HepG2 (cell line): Measurements from ENCODE around the gene PAFAH1B1. TPM values are rescaled to one million over a fixed set of nuclear protein-coding genes. Genes with fewer than 3 reads are reported as not detected.

Source experiments
- ATAC-seq: fragments of 200-7000 bp; cut with Tn5 transposase; 3 replicates; pipeline ENCODE4 v1.9.1; 2020; ENCODE audit warnings: mild to moderate bottlenecking, moderate library complexity
- BruUV-seq: library from RNA; stranded (reverse); fragments of 400-500 nt; replicated peaks from 2 replicates; lab custom pipeline; 2021; lab: Mats Ljungman, UMichigan
- CTCF ChIA-PET: fragments of 300-600 bp; formaldehyde crosslinking; extraction: SDS; loops from one replicate; lab custom pipeline; 2021; ENCODE audit warnings: low total read pairs, inconsistent platforms, low intra/inter-chr PET ratio; lab: Yijun Ruan, JAX
- POLR2A ChIA-PET: fragments of 350-600 bp; sonication (Branson Sonifier 250); formaldehyde crosslinking; loops from one replicate; lab custom pipeline; 2020; ENCODE audit warnings: antibody characterized with exemption, inconsistent platforms; lab: Yijun Ruan, JAX
- DNase-seq: peaks from one replicate; pipeline ENCODE4 v3.0.0-alpha.2; 2015; ENCODE audit warnings: low spot score
- FAIRE-seq: peaks from 3 replicates; lab custom pipeline; 2011; peaks lifted over from hg19 to GRCh38; lab: Jason Lieb, UNC
- H2AFZ ChIP-seq: one replicate; pipeline ENCODE4 v1.6.1; 2011; ENCODE audit warnings: low read length, inconsistent platforms
- H3K27ac ChIP-seq: fragments of 300-600 bp; 3 replicates; pipeline ENCODE4 v1.8.0; 2011; ENCODE audit warnings: mixed run types, mild to moderate bottlenecking, mixed read lengths, low read length, inconsistent platforms; ENCODE audit not compliant: insufficient read depth; ENCODE audit errors: extremely low read length
- H3K27me3 ChIP-seq, 2 experiments: fragments of 200-600 bp in 1 of 2; 2 replicates in 1 of 2; 3 replicates in 1 of 2; pipeline versions ENCODE4 v1.6.0 to v1.8.0; 2011; ENCODE audit warnings: low read length in 2 of 2, mild to moderate bottlenecking in 2 of 2, moderate library complexity in 2 of 2, inconsistent platforms in 1 of 2; ENCODE audit not compliant: insufficient read depth in 2 of 2, control insufficient read depth in 1 of 2
- H3K36me3 ChIP-seq, 2 experiments: fragments of 200-600 bp in 1 of 2; replicated peaks in 1 of 2; 2 replicates in 1 of 2; 3 replicates in 1 of 2; pipeline versions ENCODE4 v1.5.1 to v1.8.0; 2011; ENCODE audit warnings: low read length in 2 of 2, inconsistent platforms in 1 of 2; ENCODE audit not compliant: insufficient read depth in 2 of 2, control insufficient read depth in 1 of 2
- H3K4me1 ChIP-seq: 2 replicates; pipeline ENCODE4 v1.5.1; 2012; ENCODE audit warnings: low read length, inconsistent platforms; ENCODE audit not compliant: insufficient read depth
- H3K4me2 ChIP-seq: 2 replicates; pipeline ENCODE4 v1.6.0; 2011; ENCODE audit warnings: low read depth, low read length, inconsistent platforms
- H3K4me3 ChIP-seq, 3 experiments: fragments of 200-600 bp in 1 of 3; sonication (generic), shearing (Covaris generic) in 1 of 3; replicated peaks in 1 of 3; 2 replicates each; pipeline ENCODE4 v1.5.1; 2011 to 2016; ENCODE audit warnings: low read length in 3 of 3, inconsistent platforms in 2 of 3, low read depth in 2 of 3, mild to moderate bottlenecking in 2 of 3, control low read depth in 1 of 3, mixed read lengths in 1 of 3; ENCODE audit not compliant: insufficient read depth in 1 of 3
- H3K79me2 ChIP-seq: one replicate; pipeline ENCODE4 v1.6.1; 2011; ENCODE audit warnings: low read length, inconsistent platforms; ENCODE audit not compliant: insufficient read depth
- H3K9ac ChIP-seq: 2 replicates; pipeline ENCODE4 v1.6.0; 2011; ENCODE audit warnings: mild to moderate bottlenecking, low read depth, low read length, inconsistent platforms; ENCODE audit not compliant: insufficient read depth
- H3K9me3 ChIP-seq: 2 replicates; pipeline ENCODE4 v1.5.1; 2012; ENCODE audit warnings: mild to moderate bottlenecking, low read length
- H4K20me1 ChIP-seq: 2 replicates; pipeline ENCODE4 v1.6.0; 2011; ENCODE audit warnings: inconsistent platforms, mild to moderate bottlenecking, low read length, moderate library complexity; ENCODE audit not compliant: insufficient read depth
- ARID2 ChIP-seq: sonication (generic); formaldehyde crosslinking; IDR thresholded peaks from 2 replicates; pipeline ENCODE4 v1.8.1; 2022; ENCODE audit warnings: mild to moderate bottlenecking, missing genetic modification reagents, borderline replicate concordance
- NFKBIZ ChIP-seq: IDR thresholded peaks from 2 replicates; pipeline ENCODE4 v1.6.1; 2018; ENCODE audit warnings: missing genetic modification reagents, missing compliant biosample characterization
- NR2F2 ChIP-seq: IDR thresholded peaks from 2 replicates; pipeline ENCODE4 v1.6.1; 2012; ENCODE audit warnings: low read depth, inconsistent platforms, borderline replicate concordance
- PHF5A ChIP-seq: IDR thresholded peaks from one replicate; pipeline ENCODE4 v1.6.1; 2018; ENCODE audit warnings: low read depth, missing genetic modification reagents; ENCODE audit not compliant: unreplicated experiment
- POLR2AphosphoS5 ChIP-seq: IDR thresholded peaks from 2 replicates; pipeline ENCODE4 v1.6.1; 2012; ENCODE audit warnings: low read depth, low read length
- POLR2G ChIP-seq: fragments of 200-400 bp; formaldehyde crosslinking; IDR thresholded peaks from 2 replicates; pipeline ENCODE4 v1.6.1; 2018; ENCODE audit warnings: mild to moderate bottlenecking, low read depth, low read length, moderate library complexity
- PTBP1 ChIP-seq: fragments of 200-400 bp; formaldehyde crosslinking; IDR thresholded peaks from 2 replicates; pipeline ENCODE4 v1.6.1; 2018; ENCODE audit warnings: low read length, low read depth; ENCODE audit not compliant: poor library complexity, severe bottlenecking
- RARA ChIP-seq: IDR thresholded peaks from 2 replicates; pipeline ENCODE4 v1.6.1; 2016; ENCODE audit warnings: missing genetic modification reagents, missing compliant biosample characterization
- RBM22 ChIP-seq: fragments of 200-400 bp; formaldehyde crosslinking; optimal IDR thresholded peaks from 2 replicates; pipeline ENCODE3; 2017; ENCODE audit warnings: mild to moderate bottlenecking, low read length, moderate library complexity
- SNAPC2 ChIP-seq: sonication (generic); formaldehyde crosslinking; IDR thresholded peaks from 2 replicates; pipeline ENCODE4 v1.8.1; 2022; ENCODE audit warnings: mild to moderate bottlenecking, missing genetic modification reagents
- ZFP37 ChIP-seq: sonication (generic); formaldehyde crosslinking; IDR thresholded peaks from 2 replicates; pipeline ENCODE4 v1.4.0; 2020; ENCODE audit warnings: missing genetic modification reagents, borderline replicate concordance
- WGBS: methylation state at CpG from one replicate; pipeline ENCODE4 v1.1.6; 2017; ENCODE audit warnings: low lambda C conversion rate; 5-methylcytosine and 5-hydroxymethylcytosine counted together
- in situ Hi-C: cut with HindIII; loops from 2 replicates; pipeline ENCODE4 v1.10.0; 2017; ENCODE audit warnings: low pct_unique_long_range_greater_than_20kb; ENCODE audit not compliant: extremely low pct_ligation_motif_present
- intact Hi-C: fragments of 100-400 bp; cut with micrococcal nuclease; formaldehyde crosslinking; loops from one replicate; pipeline ENCODE4 v1.10.0; 2022; ENCODE audit not compliant: unreplicated experiment
- polyA plus RNA-seq, 8 experiments: library from polyadenylated mRNA; depleted of rRNA in 3 of 8; stranded (reverse) in 7 of 8; unstranded in 1 of 8; fragments of >200 nt; fragmentation: Illumina TruSeq in 4 of 8; extraction: Trizol in 4 of 8; gene quantifications; 2 replicates each; pipeline versions ENCODE4 v1.2.1 to v1.2.3, GENCODE V29; 2011 to 2016; ENCODE audit warnings: low read depth in 4 of 8, missing spikeins in 1 of 8, mixed read lengths in 1 of 8; ENCODE audit not compliant: insufficient read depth in 1 of 8
- total RNA-seq, 5 experiments: library from RNA; depleted of rRNA; stranded (reverse); fragments of >200 nt; fragmentation: Illumina TruSeq; extraction: Trizol; gene quantifications; 2 replicates each; pipeline ENCODE4 v1.2.3, GENCODE V29; 2016; ENCODE audit warnings: low read depth in 1 of 5
- TF ChIP-seq, protein P1 (sequence below): sonication (generic); formaldehyde crosslinking; IDR thresholded peaks from 2 replicates; pipeline ENCODE4 v1.9.0; 2022; ENCODE audit warnings: missing genetic modification reagents, mild to moderate bottlenecking, borderline replicate concordance
- TF ChIP-seq, protein P2 (sequence below): sonication (generic); formaldehyde crosslinking; IDR thresholded peaks from 2 replicates; pipeline ENCODE4 v1.8.0; 2022; ENCODE audit warnings: low read depth, missing genetic modification reagents
- TF ChIP-seq, protein P3 (sequence below): sonication (generic); formaldehyde crosslinking; IDR thresholded peaks from 2 replicates; pipeline ENCODE4 v1.5.0; 2020; ENCODE audit warnings: mild to moderate bottlenecking, missing genetic modification reagents
- TF ChIP-seq, protein P4 (sequence below), 2 experiments: sonication (generic) in 1 of 2; formaldehyde crosslinking in 1 of 2; IDR thresholded peaks; 2 replicates each; pipeline versions ENCODE4 v1.4.0 to v1.6.1; 2018 to 2020; ENCODE audit warnings: missing genetic modification reagents in 2 of 2, borderline replicate concordance in 1 of 2, low read depth in 1 of 2, mild to moderate bottlenecking in 1 of 2, missing biosample characterization in 1 of 2

Gene PAFAH1B1
- total and polyA plus RNA-seq, 2 of the 13 experiments (the other 11 are each of a cell fraction or from before 2014, with no cell fraction given) = 46.0 to 64.9 TPM

DNA sequence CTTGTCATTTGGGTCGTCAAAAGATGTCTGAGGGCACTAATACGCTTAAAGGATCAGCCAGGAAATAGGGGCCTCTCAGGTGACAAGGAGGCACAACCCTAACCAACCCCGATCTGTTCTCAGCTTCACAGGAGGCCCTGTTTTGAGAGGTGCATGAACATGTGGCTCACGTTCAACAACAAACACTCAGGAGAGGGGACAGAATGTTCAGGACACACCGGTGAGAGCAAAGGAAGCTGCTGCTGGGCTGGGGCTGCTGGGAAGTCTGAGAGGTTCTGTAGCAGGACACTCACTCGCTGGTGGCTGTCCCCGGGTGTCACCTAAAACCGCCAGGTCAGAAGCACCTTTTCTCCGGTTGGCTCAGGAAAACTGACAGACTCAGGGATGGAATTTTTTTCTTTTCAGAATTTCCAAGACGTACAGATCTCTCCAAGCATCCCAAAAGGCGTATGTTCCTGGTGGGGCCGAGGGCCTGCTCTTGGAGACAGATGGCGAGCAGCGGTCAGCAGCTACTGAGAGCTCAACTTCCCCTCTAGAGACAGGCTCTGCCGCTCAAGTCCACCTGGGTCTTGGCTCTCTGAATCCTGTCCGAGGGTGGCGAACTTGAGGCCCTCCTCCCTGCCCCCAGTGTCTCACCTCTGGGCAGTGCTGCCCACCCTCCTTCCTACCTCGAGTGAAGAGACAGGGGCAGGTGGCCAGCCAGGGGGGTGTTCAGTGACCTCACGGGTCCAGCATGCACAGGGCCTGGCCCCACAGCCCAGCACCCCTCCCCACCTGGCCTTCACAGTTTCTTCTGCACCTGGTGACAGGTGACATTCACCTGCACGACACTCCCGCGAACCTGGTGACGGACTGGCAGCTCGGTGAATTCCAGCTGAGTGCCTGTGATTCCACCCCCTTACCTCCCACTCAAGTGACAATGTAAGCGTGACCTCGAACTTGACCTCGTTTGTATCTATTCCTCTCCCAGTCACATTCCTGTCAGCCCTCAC is 95.2 kb downstream of the PAFAH1B1 start:
- Histone ChIP-seq H3K27me3 (no peaks in the 10 kb centered on the region), H3K4me3 (no peak overlapping the region), H3K9ac (no peak overlapping the region), H3K9me3 (no peaks in the 10 kb centered on the region), H3K79me2 (no peaks in the 10 kb centered on the region), H2AFZ (no peak overlapping the region), H3K4me2 (no peak overlapping the region), H3K27ac (no peak overlapping the region), H4K20me1 (peaks cover 6% of the 10 kb centered on the region; the same call in 1 of the 2 replicates), H3K4me1 (no peaks in the 10 kb centered on the region), H3K36me3 (peaks cover 16 to 24% of the 10 kb centered on the region in 2 experiments; a peak in 3 of 5 replicates)
- 83% methylated on average over 23 of the region's 27 CpGs for WGBS
- ChIA-PET CTCF (no interaction called here), POLR2A (interaction anchor here (3.8 kb wide), 1 partner anchor 21 kb away, joined by 19 read pairs; no protein-coding TSS in a partner anchor)
- intact Hi-C loops (no loop called here), in situ Hi-C loops (no loop called here)
- ATAC-seq = peak; percentile 12
- peak; percentile 19 for DNase-seq
- no peak for FAIRE-seq
- no TSS peak for BruUV-seq
- TF ChIP-seq RARA (CRISPR knock-in tag) = peak; percentile 49; the same call in 1 of the 2 replicates
- TF ChIP-seq NFKBIZ = no peak
- TF ChIP-seq POLR2AphosphoS5 = peak; percentile 41; the same call in 1 of the 2 replicates
- TF ChIP-seq, protein P1, sequence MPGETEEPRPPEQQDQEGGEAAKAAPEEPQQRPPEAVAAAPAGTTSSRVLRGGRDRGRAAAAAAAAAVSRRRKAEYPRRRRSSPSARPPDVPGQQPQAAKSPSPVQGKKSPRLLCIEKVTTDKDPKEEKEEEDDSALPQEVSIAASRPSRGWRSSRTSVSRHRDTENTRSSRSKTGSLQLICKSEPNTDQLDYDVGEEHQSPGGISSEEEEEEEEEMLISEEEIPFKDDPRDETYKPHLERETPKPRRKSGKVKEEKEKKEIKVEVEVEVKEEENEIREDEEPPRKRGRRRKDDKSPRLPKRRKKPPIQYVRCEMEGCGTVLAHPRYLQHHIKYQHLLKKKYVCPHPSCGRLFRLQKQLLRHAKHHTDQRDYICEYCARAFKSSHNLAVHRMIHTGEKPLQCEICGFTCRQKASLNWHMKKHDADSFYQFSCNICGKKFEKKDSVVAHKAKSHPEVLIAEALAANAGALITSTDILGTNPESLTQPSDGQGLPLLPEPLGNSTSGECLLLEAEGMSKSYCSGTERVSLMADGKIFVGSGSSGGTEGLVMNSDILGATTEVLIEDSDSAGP (CRISPR knock-in tag) = peak; percentile 31; the same call in 1 of the 2 replicates
- TF ChIP-seq PHF5A (CRISPR knock-in tag) = no peak
- TF ChIP-seq, protein P2, sequence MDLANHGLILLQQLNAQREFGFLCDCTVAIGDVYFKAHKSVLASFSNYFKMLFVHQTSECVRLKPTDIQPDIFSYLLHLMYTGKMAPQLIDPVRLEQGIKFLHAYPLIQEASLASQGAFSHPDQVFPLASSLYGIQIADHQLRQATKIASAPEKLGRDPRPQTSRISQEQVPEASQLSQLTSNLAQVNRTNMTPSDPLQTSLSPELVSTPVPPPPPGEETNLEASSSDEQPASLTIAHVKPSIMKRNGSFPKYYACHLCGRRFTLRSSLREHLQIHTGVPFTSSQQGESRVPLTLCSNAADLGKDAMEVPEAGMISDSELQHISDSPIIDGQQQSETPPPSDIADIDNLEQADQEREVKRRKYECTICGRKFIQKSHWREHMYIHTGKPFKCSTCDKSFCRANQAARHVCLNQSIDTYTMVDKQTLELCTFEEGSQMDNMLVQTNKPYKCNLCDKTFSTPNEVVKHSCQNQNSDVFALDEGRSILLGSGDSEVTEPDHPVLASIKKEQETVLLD (CRISPR knock-in tag) = no peak
- TF ChIP-seq SNAPC2 (CRISPR knock-in tag) = no peak
- TF ChIP-seq, protein P3, sequence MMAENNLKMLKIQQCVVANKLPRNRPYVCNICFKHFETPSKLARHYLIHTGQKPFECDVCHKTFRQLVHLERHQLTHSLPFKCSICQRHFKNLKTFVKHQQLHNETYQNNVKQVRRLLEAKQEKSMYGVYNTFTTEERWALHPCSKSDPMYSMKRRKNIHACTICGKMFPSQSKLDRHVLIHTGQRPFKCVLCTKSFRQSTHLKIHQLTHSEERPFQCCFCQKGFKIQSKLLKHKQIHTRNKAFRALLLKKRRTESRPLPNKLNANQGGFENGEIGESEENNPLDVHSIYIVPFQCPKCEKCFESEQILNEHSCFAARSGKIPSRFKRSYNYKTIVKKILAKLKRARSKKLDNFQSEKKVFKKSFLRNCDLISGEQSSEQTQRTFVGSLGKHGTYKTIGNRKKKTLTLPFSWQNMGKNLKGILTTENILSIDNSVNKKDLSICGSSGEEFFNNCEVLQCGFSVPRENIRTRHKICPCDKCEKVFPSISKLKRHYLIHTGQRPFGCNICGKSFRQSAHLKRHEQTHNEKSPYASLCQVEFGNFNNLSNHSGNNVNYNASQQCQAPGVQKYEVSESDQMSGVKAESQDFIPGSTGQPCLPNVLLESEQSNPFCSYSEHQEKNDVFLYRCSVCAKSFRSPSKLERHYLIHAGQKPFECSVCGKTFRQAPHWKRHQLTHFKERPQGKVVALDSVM (CRISPR knock-in tag) = no peak
- TF ChIP-seq, protein P4, sequence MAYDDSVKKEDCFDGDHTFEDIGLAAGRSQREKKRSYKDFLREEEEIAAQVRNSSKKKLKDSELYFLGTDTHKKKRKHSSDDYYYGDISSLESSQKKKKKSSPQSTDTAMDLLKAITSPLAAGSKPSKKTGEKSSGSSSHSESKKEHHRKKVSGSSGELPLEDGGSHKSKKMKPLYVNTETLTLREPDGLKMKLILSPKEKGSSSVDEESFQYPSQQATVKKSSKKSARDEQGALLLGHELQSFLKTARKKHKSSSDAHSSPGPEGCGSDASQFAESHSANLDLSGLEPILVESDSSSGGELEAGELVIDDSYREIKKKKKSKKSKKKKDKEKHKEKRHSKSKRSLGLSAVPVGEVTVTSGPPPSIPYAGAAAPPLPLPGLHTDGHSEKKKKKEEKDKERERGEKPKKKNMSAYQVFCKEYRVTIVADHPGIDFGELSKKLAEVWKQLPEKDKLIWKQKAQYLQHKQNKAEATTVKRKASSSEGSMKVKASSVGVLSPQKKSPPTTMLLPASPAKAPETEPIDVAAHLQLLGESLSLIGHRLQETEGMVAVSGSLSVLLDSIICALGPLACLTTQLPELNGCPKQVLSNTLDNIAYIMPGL (CRISPR knock-in tag; IDR thresholded peaks at IDR 0.05; ENCODE audit: borderline replicate concordance in 1 of 2, low read depth in 1 of 2) = no peak
- no peak for TF ChIP-seq ARID2 (CRISPR knock-in tag)
- TF ChIP-seq ZFP37 = no peak
- TF ChIP-seq POLR2G = peak; percentile 47; the same call in 1 of the 2 replicates
- TF ChIP-seq RBM22 = peak; percentile 10
- peak; percentile 31; the same call in 1 of the 2 replicates for TF ChIP-seq NR2F2
- TF ChIP-seq PTBP1 = no peak
